Lung (tissue), 12 donors: ENCODE results near the gene ADGRV1. TPM values are rescaled to one million over a fixed set of nuclear protein-coding genes. Genes with fewer than 3 reads are reported as not detected.

Source experiments
- ATAC-seq: fragments of 200-7000 bp; cut with Tn5 transposase; one replicate; pipeline ENCODE4 v1.9.1; 2020; ENCODE audit warnings: moderate number of reproducible peaks; ENCODE audit not compliant: insufficient read depth, low FRiP score
- DNase-seq, 3 donors: peaks; one replicate each; pipeline ENCODE4 v3.0.0-alpha.2; 2013 to 2017
- H3K27ac ChIP-seq, 2 donors: one replicate each; pipeline ENCODE4 v1.5.1; 2013; ENCODE audit warnings: mild to moderate bottlenecking in 2 of 2, moderate library complexity in 2 of 2, control low read depth in 1 of 2, inconsistent platforms in 1 of 2, low read depth in 1 of 2, low read length in 1 of 2
- H3K27me3 ChIP-seq, 3 donors: one replicate each; pipeline ENCODE4 v1.5.1; 2013; ENCODE audit warnings: low read length in 2 of 3; ENCODE audit not compliant: control insufficient read depth in 3 of 3, insufficient read depth in 3 of 3
- H3K36me3 ChIP-seq, 4 donors: one replicate each; pipeline ENCODE4 v1.5.1; 2013; ENCODE audit warnings: low read length in 4 of 4, mild to moderate bottlenecking in 1 of 4, moderate library complexity in 1 of 4; ENCODE audit not compliant: control insufficient read depth in 4 of 4, insufficient read depth in 4 of 4
- H3K4me1 ChIP-seq, 5 donors: one replicate each; pipeline ENCODE4 v1.5.1; 2013; ENCODE audit warnings: low read length in 5 of 5, mild to moderate bottlenecking in 2 of 5, moderate library complexity in 1 of 5; ENCODE audit not compliant: control insufficient read depth in 5 of 5, insufficient read depth in 5 of 5
- H3K4me3 ChIP-seq: one replicate; pipeline ENCODE4 v1.5.1; 2013; ENCODE audit warnings: mild to moderate bottlenecking, control low read depth, moderate library complexity
- H3K9ac ChIP-seq, 2 donors: one replicate each; pipeline ENCODE4 v1.5.1; 2013; ENCODE audit warnings: low read length in 2 of 2, control low read depth in 1 of 2; ENCODE audit not compliant: insufficient read depth in 1 of 2
- H3K9me3 ChIP-seq, 4 donors: one replicate each; pipeline ENCODE4 v1.5.1; 2013; ENCODE audit warnings: low read length in 3 of 4, mild to moderate bottlenecking in 1 of 4, moderate library complexity in 1 of 4; ENCODE audit not compliant: control insufficient read depth in 4 of 4, insufficient read depth in 3 of 4
- CTCF ChIP-seq: IDR thresholded peaks from 2 replicates; pipeline ENCODE4 v1.5.1; 2012; ENCODE audit warnings: mild to moderate bottlenecking; ENCODE audit errors: control extremely low read depth, extremely low read depth
- whole genome bisulfite sequencing, 2 donors: extraction: QIAGEN DNeasy Blood & Tissue Kit; methylation state at CpG; one replicate each; pipeline ENCODE4 v1.1.7; 2013; 5-methylcytosine and 5-hydroxymethylcytosine counted together
- polyA plus RNA-seq, 2 donors: library from polyadenylated mRNA; stranded (reverse); fragments of 200-250 nt; gene quantifications; one replicate each; pipeline ENCODE4 v1.2.1, GENCODE V29; 2013
- total RNA-seq, 2 donors: library from RNA; depleted of rRNA in 1 of 2; stranded (reverse); fragments of >200 nt in 1 of 2; gene quantifications; one replicate each; pipeline ENCODE4 v1.2.1, GENCODE V29; 2014 to 2021
- donor health status: control.
- donor health status: control.
- donor health status: Bipolar disorder and iron deficiency.
- donor health status: healthy.
- donor health status: DM: yes; HTN: yes; CAD: no.

ADGRV1 gene
- total and polyA plus RNA-seq, 4 donors: 3.6 to 66.2 (median 28.2) TPM

- ATAC-seq (no peak), DNase-seq (no peak)
- Histone ChIP-seq H3K36me3 (no peaks in the 10 kb centered on the region), H3K4me1 (peaks cover 0 to 29% (median 7%) of the 10 kb centered on the region in 5 donors), H3K9me3 (no peaks in the 10 kb centered on the region), H3K27ac (no peak overlapping the region), H3K27me3 (no peaks in the 10 kb centered on the region), H3K4me3 (no peak overlapping the region), H3K9ac (no peak overlapping the region)
- TF ChIP-seq CTCF: no peak
- WGBS, 2 donors: 62 to 81% methylated on average over 4 of the region's 4 CpGs
Observed at GRCh38 chr5:91141642-91142041, 583.0 kb downstream of the ADGRV1 start.

- Histone ChIP-seq H3K4me3 (no peak overlapping the region), H3K4me1 (peaks cover 0 to 32% (median 7%) of the 10 kb centered on the region in 5 donors), H3K9ac (no peak overlapping the region), H3K27me3 (no peaks in the 10 kb centered on the region), H3K36me3 (no peaks in the 10 kb centered on the region), H3K9me3 (no peaks in the 10 kb centered on the region), H3K27ac (no peak overlapping the region)
- TF ChIP-seq CTCF: no peak
- no peak for DNase-seq
- no peak for ATAC-seq
- 73 to 79% methylated on average over 4 of the region's 4 CpGs for WGBS, 2 donors
Observed at GRCh38 chr5:91142386-91142785, 583.8 kb downstream of the ADGRV1 start.

- no peaks in the 10 kb centered on the region for H3K9me3 ChIP-seq
- WGBS, 2 donors: 95 to 97% methylated on average over 8 of the region's 8 CpGs
- no peak for DNase-seq
- no peaks in the 10 kb centered on the region for H3K27me3 ChIP-seq
- peaks cover 0 to 32% (median 7%) of the 10 kb centered on the region in 5 donors for H3K4me1 ChIP-seq
- ATAC-seq: no peak
- H3K9ac ChIP-seq: no peak overlapping the region
- no peaks in the 10 kb centered on the region for H3K36me3 ChIP-seq
- no peak overlapping the region for H3K27ac ChIP-seq
- TF ChIP-seq CTCF: no peak
- H3K4me3 ChIP-seq: no peak overlapping the region
Observed at GRCh38 chr5:91142819-91143218, 584.2 kb downstream of the ADGRV1 start.

- no peak overlapping the region for H3K27ac ChIP-seq
- no peaks in the 10 kb centered on the region for H3K27me3 ChIP-seq
- no peak for TF ChIP-seq CTCF
- peaks cover 0 to 32% (median 7%) of the 10 kb centered on the region in 5 donors for H3K4me1 ChIP-seq
- no peak for ATAC-seq
- H3K36me3 ChIP-seq: no peaks in the 10 kb centered on the region
- WGBS, 2 donors: 94 to 100% methylated on average over 2 of the region's 2 CpGs
- no peak for DNase-seq
- no peak overlapping the region for H3K4me3 ChIP-seq
- no peaks in the 10 kb centered on the region for H3K9me3 ChIP-seq
- no peak overlapping the region for H3K9ac ChIP-seq
Observed at GRCh38 chr5:91143840-91144239, 585.2 kb downstream of the ADGRV1 start.
